Measurements from ENCODE around the gene EFNA5.
"Not testable (repeated sequence)": the region's sequence is repeated elsewhere in the genome, so short reads cannot be mapped to it uniquely, and the experiment has no call there.

EFNA5 gene

DNA sequence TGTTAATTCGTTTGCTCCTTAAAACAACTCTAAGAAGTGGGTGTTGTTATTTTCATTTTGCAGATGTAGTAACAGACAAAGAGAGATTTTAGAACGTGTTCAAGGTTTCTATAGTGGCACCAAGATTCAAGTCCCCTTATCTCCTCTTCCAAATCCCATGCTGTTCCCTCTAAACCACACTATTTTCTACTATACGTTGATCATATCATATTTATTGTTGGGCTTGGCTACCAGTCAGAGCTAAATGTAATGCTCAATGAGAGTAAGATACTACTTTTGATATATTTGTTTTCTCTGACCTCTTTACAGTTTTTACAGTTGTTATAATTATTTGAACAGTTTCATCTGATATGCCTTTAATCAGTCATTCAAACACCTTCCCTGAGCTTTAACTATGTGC is 212.9 kb downstream of the EFNA5 start:
- H3K4me3 ChIP-seq (ENCODE audit: low read depth, low read length) = no peak overlapping the region
- DNase-seq (ENCODE audit: low read depth) = no peak

DNA sequence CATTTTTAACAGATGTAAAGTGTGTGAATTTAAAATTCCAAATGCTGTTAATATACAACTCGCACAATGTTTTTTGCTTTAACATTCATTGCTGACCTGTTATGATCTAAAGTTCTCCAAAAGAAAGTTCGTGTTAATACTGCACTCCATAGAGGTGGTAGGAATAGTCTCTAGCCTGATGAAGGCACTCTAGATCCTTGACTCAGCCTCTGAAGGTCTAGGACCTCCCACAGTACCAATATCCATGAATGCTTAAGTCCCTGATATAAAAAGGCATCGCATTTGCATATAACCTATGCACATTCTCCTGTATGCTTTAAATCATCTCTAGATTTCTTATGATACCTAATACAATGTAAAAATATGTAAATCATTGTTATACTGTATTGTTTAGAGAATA is 213.6 kb downstream of the EFNA5 start:
- no peak for DNase-seq (ENCODE audit: low read depth)

DNA sequence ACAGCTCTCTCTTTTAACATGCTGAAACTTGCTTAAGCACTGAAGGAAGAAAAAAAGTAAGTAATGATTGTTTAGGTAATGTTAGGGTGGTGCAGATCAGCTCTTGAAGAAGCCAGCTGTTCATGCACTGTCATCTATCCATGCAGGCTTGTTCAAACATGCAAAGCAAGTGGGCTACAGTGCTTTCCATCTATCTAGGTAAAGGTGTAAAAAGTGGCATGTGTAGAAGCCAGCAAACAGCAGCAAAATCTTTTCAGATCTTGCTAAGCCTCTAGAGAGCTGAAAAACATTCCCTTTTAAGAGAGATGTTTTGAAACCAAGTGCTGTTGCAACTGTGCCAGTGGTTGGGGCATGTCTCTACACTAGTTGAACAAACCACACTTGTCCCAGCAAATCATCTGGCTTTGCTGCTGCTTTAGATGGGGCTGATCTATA is 214.4 kb downstream of the EFNA5 start:
- no peak overlapping the region for H3K4me3 ChIP-seq (ENCODE audit: low read depth, low read length)
- no peak for DNase-seq (ENCODE audit: low read depth)

More for the DNA sequence above, 213.6 kb downstream of the EFNA5 start:
- no peak overlapping the region for H3K4me3 ChIP-seq (ENCODE audit: low read depth, low read length)

DNA sequence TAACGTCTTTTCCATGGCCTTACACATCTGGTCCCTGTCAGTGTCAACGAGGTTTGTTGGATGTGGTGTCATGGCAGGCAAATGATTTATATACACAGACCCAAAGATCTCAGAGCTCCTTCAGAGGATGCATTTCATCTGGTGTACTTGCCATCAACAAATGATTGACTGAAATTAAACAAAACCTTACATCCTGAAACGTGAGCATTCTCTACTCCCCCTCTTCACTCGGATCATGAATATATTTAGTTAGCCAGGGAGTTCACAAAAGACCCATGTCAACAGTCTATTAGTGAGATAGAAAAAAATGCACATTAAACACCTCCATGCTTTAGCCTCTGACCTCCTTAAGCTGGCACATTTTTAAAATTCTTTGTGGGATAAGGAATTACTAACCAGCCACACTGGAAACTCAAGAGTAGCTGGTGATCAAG is 215.6 kb downstream of the EFNA5 start:
- H3K4me3 ChIP-seq (ENCODE audit: low read depth, low read length) = no peak overlapping the region
- DNase-seq (ENCODE audit: low read depth) = no peak

DNA sequence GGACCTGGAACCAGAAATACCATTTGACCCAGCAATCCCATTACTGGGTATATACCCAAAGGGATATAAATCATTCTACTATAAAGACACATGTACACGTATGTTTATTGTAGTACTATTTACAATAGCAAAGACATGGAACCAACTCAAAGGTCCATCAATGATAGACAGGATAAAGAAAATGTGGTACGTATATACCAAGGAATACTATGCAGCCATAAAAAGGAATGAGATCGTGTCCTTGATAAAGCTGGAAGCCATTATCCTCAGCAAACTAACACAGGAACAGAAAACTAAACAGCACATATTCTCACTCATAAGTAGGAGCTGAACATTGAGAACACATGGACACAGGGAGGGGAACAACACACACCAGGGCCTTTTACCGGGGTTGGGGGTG is 218.9 kb downstream of the EFNA5 start:
- DNase-seq (ENCODE audit: low read depth); H3K4me3 ChIP-seq (ENCODE audit: low read depth, low read length): not testable (repeated sequence)

DNA sequence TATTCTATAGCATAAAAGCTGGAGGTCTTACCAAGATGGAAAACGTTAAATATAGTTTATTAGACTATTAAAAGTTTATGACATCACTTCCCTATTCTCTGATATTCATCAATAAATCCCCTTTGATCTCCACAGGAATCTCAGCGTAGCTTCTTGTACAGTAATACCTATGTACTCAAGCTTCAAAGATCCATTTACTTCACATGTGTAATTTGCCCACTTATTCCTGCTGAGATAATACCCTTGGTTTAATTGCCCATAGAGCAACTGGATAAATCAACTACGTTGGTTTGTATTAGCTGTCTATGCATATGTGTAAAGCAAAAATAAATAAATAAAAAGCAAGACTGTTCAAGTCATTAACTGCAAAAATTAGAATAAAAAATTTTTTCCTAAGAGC is 219.7 kb downstream of the EFNA5 start:
- no peak overlapping the region for H3K4me3 ChIP-seq (ENCODE audit: low read depth, low read length)
- DNase-seq (ENCODE audit: low read depth) = no peak

DNA sequence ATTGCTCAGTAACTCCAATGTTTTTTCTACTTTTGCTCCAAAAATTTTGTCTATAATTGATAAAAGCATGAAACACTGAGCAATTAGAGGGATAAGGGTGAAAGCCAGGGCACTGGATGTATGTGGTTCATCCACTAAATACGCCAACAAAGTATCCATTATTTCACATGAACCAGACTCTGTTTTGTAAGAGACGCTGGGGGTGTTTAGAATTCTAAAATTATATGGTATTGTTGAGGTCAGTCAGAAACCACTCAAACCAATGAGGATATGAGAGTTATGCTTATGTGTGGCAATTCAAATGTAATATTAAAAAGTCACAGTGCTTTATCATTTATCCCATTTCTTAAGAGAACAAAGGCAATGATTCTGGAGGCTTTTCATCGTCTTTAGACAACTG is 220.2 kb downstream of the EFNA5 start:
- no peak for DNase-seq (ENCODE audit: low read depth)
- no peak overlapping the region for H3K4me3 ChIP-seq (ENCODE audit: low read depth, low read length)

DNA sequence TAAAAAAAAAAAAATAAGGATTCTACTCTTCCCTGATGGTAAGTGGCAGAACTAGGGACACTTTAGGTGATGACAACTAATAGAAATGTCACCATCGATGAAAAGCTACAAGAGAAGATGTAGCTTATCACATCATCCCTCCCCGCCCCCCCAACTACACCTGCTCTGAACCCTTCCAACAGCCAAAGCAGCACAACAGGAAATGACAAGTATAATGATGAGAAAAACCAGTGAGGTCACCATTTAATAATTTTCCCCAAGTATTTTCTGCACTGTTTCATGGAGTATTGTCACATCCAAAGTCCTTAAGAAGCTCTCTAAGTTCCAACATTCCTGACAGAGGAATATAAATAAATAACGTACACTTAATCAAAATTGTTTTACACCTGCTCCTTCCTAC is 221.4 kb downstream of the EFNA5 start:
- DNase-seq (ENCODE audit: low read depth) = no peak
- H3K4me3 ChIP-seq (ENCODE audit: low read depth, low read length) = no peak overlapping the region

DNA sequence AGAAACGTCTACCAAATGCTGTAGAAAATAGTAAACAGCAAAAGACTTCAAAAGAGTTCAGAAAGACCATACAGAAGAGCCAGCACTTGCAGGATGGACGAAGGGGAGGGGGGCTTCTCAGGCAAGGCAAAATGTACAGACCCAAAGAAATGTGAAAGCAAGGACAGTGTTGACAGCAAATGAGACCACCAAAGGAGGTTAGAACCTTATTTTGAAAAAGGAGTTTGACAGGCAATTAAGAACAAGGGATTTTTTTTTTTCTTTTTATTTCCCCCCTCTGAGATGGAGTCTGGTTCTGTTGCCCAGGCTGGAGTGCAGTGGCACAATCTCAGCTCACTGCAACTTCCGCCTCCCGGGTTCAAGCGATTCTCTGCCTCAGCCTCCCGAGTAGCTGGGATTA is 223.2 kb downstream of the EFNA5 start:
- no peak overlapping the region for H3K4me3 ChIP-seq (ENCODE audit: low read depth, low read length)
- no peak for DNase-seq (ENCODE audit: low read depth)

DNA sequence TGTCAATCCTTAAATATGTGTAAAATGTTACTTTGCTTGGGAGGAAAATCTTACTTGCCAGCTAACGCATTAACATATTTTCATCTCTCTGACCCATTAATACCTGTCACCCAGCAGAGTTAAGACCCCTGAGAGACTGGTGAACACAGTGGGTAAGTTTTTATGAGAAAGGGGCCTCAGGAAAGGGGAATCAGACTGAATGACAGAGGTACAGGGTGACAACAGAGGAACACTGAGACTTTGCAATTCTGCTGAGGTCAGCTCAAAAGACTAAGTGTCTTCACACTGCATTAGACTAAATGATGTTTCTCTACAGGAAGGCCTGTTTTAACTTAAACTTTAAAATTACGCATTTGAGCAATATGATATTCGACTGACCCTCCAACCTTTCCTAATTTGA is 223.8 kb downstream of the EFNA5 start:
- H3K4me3 ChIP-seq (ENCODE audit: low read depth, low read length) = no peak overlapping the region
- no peak for DNase-seq (ENCODE audit: low read depth)

DNA sequence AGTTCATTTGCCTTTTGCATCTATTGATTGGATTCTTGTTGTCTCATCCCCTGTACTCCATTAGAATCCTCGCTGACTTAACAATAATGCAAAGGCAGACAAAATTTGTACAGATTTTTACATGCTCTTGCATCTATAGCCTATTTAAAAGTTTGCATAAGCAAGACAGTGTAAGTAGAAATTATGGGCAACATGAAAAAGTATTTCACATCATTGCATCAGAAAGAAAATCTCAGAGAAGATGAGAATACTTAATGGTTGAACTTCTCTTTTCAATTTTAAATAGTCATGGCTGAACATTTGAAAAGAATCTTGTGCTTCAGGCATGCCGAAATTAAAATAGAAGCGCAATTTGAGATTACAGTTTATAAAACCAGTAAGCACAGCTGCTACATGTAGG is 226.4 kb downstream of the EFNA5 start:
- H3K4me3 ChIP-seq (ENCODE audit: low read depth, low read length) = no peak overlapping the region
- DNase-seq (ENCODE audit: low read depth) = no peak

DNA sequence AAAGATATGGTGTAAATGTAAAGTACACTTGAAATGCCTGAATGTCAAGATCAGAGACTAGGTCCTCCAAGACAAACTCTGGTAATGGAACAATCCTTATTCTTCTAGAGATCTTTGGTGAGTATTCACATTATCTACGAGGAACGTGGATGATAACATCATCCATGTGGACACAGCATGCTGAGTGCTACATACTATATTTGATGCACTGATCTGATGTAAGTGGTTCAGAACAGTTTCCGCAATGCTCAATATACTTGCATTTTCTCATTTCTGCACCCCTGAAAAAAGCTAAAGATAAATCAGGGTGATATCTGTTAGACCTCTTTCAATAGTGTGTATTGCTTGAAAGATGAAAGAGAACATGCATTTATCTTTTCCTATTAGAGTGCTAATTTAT is 226.8 kb downstream of the EFNA5 start:
- DNase-seq (ENCODE audit: low read depth) = no peak

DNA sequence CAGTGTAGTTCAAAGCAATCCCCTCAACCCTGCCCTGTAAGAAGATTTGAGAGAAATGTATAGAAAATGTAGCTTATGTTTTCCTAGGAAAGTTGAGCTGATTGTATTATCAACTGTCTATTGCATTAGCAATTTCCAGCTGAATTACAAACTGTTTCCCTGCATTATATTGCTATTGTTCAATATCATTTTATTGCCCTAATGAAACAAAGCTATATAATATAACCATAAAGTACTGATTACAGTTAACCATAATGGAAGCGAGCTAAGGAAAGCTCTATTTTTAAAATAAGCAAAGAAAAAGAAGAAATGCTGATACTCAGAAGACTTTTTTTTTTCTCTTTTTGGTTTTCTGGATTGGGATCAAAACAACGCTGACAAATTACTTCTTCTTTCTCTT is 228.3 kb downstream of the EFNA5 start:
- no peak overlapping the region for H3K4me3 ChIP-seq (ENCODE audit: low read depth, low read length)
- no peak for DNase-seq (ENCODE audit: low read depth)

More for the DNA sequence above, 226.8 kb downstream of the EFNA5 start:
- H3K4me3 ChIP-seq (ENCODE audit: low read depth, low read length) = no peak overlapping the region

DNA sequence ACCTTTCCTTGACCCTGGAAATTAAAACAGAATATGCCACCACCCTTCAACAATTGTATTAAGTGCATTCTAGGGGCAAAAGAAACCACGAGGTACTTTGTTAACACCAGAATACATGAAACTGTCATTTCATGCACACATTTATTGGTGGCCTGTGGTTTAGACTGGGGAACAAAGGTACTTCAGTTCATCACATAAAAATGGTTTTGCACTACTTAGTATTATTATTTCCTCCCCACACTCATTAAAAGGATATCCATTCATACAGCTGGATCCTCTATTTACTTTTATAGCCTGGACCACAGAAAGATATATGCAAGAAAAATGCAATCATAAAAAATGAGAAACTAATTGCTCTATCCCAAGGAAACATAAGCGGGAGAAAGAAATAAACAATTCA is 230.9 kb downstream of the EFNA5 start:
- H3K4me3 ChIP-seq (ENCODE audit: low read depth, low read length) = no peak overlapping the region
- DNase-seq (ENCODE audit: low read depth) = no peak

DNA sequence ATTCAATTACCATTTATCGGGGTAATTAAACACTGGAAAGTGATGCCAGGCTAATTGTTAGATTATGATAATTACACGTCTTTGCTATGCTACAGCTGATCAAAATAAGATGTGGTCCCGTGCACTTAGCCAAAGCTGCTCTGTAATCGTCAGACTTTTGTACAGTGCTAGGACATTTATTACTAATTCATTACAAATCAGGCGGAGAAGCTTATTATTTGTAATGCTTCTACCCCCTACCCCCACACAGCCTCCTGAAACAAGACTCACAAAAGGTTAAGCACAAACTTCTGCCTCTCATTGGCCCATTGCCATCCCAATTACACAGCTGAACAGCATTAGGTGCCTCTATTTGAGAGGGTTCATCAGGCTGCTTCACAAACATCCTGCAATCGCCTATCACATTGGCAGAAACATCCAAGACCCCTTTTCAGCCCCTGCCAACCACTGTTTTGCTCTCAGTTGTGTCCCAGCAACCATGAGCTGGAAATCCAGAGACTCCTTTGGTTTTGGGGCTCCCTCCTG is 232.7 kb downstream of the EFNA5 start:
- no peak for DNase-seq (ENCODE audit: low read depth)
- H3K4me3 ChIP-seq (ENCODE audit: low read depth, low read length) = no peak overlapping the region

DNA sequence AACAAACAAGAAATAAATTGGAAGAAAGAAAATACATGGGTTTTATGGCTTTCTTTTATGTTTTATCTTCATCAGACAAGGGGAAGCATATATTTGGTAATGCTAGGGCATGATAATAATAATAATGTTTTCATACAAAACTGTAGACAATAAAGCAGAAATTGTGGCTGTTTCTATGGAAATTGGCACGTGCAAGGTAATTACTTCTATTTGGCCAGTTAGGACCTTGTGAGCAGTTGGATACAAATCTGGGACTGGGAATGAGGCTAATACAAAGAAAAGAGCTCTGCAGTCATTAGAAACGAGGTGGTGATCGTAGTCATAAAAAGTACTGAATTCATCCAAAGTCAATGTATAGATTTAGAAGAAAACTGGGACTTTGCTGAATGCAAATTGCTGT is 233.6 kb downstream of the EFNA5 start:
- DNase-seq (ENCODE audit: low read depth) = no peak
- H3K4me3 ChIP-seq (ENCODE audit: low read depth, low read length) = no peak overlapping the region

DNA sequence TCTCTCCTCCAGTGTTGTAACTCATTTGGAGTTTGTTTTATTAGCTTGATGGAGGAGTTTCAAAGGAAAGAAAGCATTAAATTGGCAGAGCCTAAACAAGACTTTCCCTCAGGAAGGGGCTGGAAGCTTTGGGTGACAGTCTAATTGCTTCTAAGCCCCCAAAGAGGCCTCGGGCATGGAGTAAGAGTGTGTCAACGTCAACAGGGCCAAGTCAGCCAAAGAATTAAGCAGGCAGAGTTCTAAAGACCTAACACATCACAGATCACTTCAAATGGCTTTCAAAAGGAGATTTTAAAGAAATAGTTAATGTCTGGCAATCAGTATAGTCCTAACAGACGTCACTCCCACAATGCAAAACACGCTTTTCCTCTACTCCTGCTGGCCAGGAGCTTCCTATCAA is 234.5 kb downstream of the EFNA5 start:
- no peak for DNase-seq (ENCODE audit: low read depth)

DNA sequence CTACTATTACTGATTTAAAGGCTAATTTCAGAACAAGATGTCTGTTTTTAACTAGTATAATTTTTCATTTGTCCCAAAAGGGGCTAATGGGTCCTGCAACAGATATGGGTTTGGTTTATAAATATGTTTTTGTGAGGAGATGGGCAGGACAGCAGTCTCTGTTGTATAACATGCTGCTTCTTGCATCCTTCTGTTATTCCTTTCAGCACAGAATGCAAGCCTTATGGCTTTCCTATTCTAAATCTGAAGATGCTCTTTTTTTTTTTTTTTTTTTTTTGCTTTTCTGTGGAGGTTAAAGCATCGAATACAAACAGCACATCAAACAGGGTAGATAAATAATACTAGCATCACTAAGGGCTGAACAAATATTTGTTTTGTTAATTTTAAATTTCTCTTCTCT is 235.7 kb downstream of the EFNA5 start:
- no peak overlapping the region for H3K4me3 ChIP-seq (ENCODE audit: low read depth, low read length)
- no peak for DNase-seq (ENCODE audit: low read depth)

More for the DNA sequence above, 234.5 kb downstream of the EFNA5 start:
- H3K4me3 ChIP-seq (ENCODE audit: low read depth, low read length) = no peak overlapping the region

DNA sequence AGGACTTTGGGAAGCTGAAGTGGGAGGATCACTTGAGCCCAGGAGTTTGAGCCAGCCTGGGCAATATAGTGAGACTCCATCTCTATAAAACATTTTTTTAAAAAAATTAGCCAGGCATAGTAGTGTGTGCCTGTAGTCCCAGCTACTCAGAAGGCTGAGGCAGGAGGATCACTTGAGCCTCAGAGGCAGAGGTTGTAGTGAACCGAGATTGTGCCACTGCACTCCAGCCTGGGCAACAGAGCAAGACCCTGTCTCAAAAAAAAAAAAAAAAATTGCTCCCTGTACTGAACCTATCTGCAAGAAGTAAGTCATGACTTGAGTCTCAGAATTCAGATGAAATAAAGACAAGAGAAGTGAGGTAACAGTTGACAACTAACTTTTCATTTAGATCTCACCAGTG is 237.1 kb downstream of the EFNA5 start:
- not testable (repeated sequence) for DNase-seq (ENCODE audit: low read depth); H3K4me3 ChIP-seq (ENCODE audit: low read depth, low read length)

DNA sequence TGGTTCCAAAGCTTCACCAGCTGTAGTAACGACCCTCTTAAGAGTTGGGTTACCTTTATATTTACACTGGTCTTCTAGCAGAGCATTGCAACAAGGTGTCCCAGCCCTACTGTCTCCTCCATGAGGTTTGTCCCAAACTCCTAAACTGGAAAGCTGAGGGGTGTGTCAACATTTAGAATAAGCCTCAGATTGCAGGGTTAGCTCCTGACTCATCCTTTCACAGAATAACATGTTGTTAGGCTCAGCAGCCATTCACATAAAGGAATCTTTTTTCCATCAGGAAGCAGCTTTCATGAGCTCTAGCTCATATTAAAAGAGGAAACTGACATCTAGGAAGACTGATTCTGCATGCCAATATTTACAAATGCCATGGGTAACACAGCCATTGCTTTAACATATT is 238.7 kb downstream of the EFNA5 start:
- no peak for DNase-seq (ENCODE audit: low read depth)

DNA sequence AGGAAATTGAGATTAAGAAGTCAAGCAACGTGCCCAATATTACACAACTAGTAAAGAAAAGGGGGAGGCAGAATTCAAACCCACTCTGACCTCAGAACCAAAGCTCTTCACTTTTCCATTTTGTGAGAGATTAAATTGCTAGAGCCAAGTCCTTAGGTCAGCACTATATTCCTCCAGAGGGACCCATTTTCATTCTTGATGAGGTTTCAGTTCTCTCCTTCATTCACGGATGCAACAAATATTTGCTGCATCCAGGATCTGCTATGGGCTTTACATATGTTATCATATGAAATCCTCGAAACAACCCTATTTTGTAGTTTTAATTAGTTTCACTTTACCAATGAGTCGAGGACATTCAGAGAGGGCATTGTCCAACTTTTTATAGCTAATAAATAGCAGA is 239.2 kb downstream of the EFNA5 start:
- DNase-seq (ENCODE audit: low read depth) = no peak
- H3K4me3 ChIP-seq (ENCODE audit: low read depth, low read length) = no peak overlapping the region

More for the DNA sequence above, 238.7 kb downstream of the EFNA5 start:
- H3K4me3 ChIP-seq (ENCODE audit: low read depth, low read length) = no peak overlapping the region

DNA sequence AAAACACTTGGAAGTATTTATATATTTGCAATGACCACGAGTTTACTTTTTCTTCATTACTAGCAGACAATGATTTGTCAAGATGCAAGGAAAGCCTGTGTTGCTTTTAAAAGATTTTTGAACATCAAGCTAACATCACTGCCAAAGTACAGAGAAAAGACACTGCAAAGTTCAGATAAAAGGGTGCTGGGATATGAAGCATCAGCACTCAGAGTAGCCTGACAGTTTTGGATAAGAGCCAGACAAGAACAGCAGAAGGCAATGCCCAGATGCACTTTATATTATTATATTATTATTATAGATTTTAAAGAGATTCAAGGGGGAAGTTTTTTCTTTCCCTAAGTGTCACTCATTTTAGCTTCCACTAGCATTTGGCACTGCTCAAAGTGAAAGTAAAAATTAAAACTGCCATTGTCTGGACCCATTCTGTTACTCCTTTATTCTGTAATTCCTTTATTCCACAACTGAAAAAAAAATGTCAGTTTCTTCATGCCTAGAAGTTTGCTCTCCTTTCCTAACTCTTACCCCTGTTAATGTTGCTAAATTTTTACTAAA is 240.6 kb downstream of the EFNA5 start:
- H3K4me3 ChIP-seq (ENCODE audit: low read depth, low read length) = no peak overlapping the region
- DNase-seq (ENCODE audit: low read depth) = no peak
